Measurements from ENCODE around the gene ZAR1L.
"Not testable (repeated sequence)": the region's sequence is repeated elsewhere in the genome, so short reads cannot be mapped to it uniquely, and the experiment has no call there.

The ZAR1L gene, protein sequence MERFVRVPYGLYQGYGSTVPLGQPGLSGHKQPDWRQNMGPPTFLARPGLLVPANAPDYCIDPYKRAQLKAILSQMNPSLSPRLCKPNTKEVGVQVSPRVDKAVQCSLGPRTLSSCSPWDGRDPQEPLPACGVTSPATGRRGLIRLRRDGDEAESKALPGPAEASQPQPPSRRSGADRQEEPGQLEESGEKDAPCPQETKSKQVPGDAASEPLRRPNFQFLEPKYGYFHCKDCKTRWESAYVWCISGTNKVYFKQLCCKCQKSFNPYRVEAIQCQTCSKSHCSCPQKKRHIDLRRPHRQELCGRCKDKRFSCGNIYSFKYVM

DNA sequence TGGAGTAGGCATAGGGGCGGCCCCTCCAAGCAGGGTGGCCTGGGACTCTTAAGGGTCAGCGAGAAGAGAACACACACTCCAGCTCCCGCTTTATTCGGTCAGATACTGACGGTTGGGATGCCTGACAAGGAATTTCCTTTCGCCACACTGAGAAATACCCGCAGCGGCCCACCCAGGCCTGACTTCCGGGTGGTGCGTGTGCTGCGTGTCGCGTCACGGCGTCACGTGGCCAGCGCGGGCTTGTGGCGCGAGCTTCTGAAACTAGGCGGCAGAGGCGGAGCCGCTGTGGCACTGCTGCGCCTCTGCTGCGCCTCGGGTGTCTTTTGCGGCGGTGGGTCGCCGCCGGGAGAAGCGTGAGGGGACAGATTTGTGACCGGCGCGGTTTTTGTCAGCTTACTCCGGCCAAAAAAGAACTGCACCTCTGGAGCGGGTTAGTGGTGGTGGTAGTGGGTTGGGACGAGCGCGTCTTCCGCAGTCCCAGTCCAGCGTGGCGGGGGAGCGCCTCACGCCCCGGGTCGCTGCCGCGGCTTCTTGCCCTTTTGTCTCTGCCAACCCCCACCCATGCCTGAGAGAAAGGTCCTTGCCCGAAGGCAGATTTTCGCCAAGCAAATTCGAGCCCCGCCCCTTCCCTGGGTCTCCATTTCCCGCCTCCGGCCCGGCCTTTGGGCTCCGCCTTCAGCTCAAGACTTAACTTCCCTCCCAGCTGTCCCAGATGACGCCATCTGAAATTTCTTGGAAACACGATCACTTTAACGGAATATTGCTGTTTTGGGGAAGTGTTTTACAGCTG, at the start of gene ZAR1L, which contains the start of gene BRCA2:
TSS of gene ZAR1L (minus strand) at position 126 of the 790 bp plus-strand sequence. CDS start 3,438 bp downstream, outside the sequence.
TSS of gene BRCA2 (plus strand) at position 271 of the 790 bp plus-strand sequence. CDS start 953 bp downstream, outside the sequence.
- peaks cover 29% of the 10 kb centered on the region for H3K4me1 Mint-ChIP-seq (ENCODE audit: low read depth)
- H3K27ac Mint-ChIP-seq, result peak within 1 kb of the TSS; percentile 100
- H3K27me3 Mint-ChIP-seq (ENCODE audit: low read depth), result no peaks in the 10 kb centered on the region
- peak within 1 kb of the TSS; percentile 96 for H3K4me3 Mint-ChIP-seq
- H3K9me3 Mint-ChIP-seq, result no peaks in the 10 kb centered on the region
- peak; percentile 90 for DNase-seq (ENCODE audit: low spot score)
- H3K36me3 Mint-ChIP-seq (ENCODE audit: low read depth), result peaks cover 18% of the 10 kb centered on the region

DNA sequence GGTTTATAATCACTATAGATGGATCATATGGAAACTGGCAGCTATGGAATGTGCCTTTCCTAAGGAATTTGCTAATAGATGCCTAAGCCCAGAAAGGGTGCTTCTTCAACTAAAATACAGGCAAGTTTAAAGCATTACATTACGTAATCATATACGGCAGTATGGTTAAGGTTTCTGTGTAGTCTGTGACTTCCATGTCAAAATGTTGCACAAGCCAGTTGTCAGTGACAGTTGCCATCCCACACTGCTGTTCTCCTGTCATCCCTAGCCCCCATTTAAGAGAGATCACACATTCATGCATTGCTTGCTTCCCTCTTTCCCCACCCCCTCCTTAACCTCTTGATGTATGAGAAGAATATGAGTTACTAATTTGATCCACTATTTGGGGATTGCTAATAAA, 47.4 kb upstream of the ZAR1L start:
- Mint-ChIP-seq H3K9me3 (no peaks in the 10 kb centered on the region), H3K27me3 (ENCODE audit: low read depth) (no peaks in the 10 kb centered on the region), H3K27ac (no peak overlapping the region), H3K4me1 (ENCODE audit: low read depth) (peaks cover 7% of the 10 kb centered on the region), H3K36me3 (ENCODE audit: low read depth) (peaks cover 37% of the 10 kb centered on the region), H3K4me3 (no peak overlapping the region)
- DNase-seq (ENCODE audit: low spot score), result no peak

DNA sequence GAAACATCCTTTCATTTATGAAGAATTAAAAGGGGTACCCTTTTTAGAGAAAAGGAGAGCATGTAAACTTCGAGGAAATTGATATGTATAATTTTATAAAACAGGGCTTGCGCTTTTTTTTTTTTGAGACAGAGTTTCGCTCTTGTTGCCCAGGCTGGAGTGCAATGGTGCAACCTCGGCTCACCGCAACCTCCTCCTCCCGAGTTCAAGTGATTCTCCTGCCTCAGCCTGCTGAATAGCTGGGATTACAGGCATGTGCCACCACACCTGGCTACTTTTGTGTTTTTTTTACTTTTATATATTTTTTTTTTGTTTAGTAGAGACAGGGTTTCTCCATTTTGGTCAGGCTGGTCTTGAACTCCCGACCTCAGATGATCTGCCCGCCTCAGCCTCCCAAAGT, 40.8 kb upstream of the ZAR1L start:
- not testable (repeated sequence) for H3K4me3 Mint-ChIP-seq; H3K9me3 Mint-ChIP-seq; H3K27me3 Mint-ChIP-seq (ENCODE audit: low read depth); DNase-seq (ENCODE audit: low spot score); H3K27ac Mint-ChIP-seq; H3K4me1 Mint-ChIP-seq (ENCODE audit: low read depth)
- H3K36me3 Mint-ChIP-seq (ENCODE audit: low read depth), result peaks cover 24% of the 10 kb centered on the region

DNA sequence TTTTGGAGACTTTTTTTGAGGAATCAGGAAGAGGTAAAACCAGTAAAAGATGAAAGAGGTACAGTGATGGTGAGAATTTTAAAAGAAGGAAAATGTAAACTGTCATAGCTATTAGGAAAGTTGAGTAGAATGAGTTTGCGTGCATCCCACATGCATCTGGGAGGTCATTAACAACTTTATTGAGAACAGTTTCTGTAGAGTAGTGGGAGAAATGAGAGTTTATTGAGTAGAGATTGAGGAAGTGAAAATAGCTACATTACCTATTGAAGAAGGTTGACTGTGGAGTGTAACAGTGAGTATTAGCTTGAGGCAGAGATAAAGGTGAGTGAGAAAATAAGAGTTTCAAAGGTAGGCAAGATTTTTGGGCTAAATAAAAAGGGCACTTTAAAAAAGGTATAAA, 38.9 kb upstream of the ZAR1L start:
- peaks cover 3% of the 10 kb centered on the region for H3K9me3 Mint-ChIP-seq
- no peak for DNase-seq (ENCODE audit: low spot score)
- no peak overlapping the region for H3K4me3 Mint-ChIP-seq
- H3K36me3 Mint-ChIP-seq (ENCODE audit: low read depth), result peaks cover 30% of the 10 kb centered on the region
- no peaks in the 10 kb centered on the region for H3K27me3 Mint-ChIP-seq (ENCODE audit: low read depth)
- H3K27ac Mint-ChIP-seq, result no peak overlapping the region
- H3K4me1 Mint-ChIP-seq (ENCODE audit: low read depth), result peaks cover 4% of the 10 kb centered on the region

DNA sequence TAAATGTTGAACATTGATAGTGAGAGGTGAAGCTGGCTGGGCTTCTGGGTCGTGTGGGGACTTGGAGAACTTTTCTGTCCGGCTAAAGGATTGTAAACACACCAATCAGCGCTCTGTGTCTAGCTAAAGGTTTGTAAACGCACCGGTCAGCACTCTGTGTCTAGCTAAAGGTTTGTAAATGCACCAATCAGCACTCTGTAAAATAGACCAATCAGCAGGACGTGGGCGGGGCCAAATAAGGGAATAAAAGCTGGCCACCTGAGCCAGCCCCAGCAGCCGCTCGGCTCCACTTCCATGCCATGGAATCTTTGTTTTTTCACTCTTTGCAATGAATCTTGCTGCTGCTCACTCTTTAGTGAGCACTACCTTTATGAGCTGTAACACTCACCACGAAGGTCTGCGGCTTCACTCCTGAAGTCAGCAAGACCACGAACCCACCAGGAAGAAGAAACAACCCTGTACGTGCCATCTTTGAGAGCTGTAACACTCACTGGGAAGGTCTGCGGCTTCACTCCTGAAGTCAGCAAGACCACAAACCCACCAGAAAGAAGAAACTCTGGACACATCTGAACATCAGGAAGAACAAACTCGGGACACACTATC, 35.8 kb upstream of the ZAR1L start:
- Mint-ChIP-seq H3K4me3 (peak overlapping the region; percentile 4), H3K36me3 (ENCODE audit: low read depth) (peaks cover 37% of the 10 kb centered on the region), H3K4me1 (ENCODE audit: low read depth) (peaks cover 20% of the 10 kb centered on the region), H3K27ac (peak overlapping the region; percentile 3)
- DNase-seq (ENCODE audit: low spot score); H3K9me3 Mint-ChIP-seq; H3K27me3 Mint-ChIP-seq (ENCODE audit: low read depth): not testable (repeated sequence)

DNA sequence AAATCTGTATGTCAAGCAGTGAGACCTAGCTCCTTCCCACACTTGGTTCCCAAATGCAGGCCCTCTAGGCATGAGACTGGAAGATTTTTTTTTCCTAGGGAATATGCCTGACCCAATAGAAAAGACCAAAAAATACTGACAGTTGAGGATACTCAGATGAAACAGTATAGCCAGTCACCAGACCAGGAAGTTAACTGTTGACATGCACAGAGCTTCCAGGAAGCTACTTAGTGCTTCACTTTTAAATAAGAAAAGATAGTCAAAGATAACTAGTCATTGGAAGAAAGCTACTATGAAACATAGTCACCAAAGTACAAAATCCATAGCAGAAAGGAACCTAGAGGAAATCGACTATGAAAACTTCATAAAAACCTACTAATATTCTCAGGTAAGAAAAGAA, 32.5 kb upstream of the ZAR1L start:
- Mint-ChIP-seq H3K9me3 (peaks cover 8% of the 10 kb centered on the region), H3K4me3 (peak overlapping the region; percentile 13), H3K4me1 (ENCODE audit: low read depth) (peaks cover 25% of the 10 kb centered on the region), H3K27me3 (ENCODE audit: low read depth) (no peaks in the 10 kb centered on the region), H3K27ac (peak overlapping the region; percentile 68), H3K36me3 (ENCODE audit: low read depth) (peaks cover 38% of the 10 kb centered on the region)
- no peak for DNase-seq (ENCODE audit: low spot score)

DNA sequence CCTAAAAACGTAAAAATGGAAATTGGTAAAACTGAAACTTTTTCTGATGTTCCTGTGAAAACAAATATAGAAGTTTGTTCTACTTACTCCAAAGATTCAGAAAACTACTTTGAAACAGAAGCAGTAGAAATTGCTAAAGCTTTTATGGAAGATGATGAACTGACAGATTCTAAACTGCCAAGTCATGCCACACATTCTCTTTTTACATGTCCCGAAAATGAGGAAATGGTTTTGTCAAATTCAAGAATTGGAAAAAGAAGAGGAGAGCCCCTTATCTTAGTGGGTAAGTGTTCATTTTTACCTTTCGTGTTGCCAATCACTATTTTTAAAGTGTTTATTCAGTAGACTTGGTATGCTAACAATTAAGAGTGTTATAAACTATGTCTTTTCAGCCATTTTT, 25.8 kb upstream of the ZAR1L start:
- Mint-ChIP-seq H3K27me3 (ENCODE audit: low read depth) (no peaks in the 10 kb centered on the region), H3K4me3 (no peak overlapping the region), H3K9me3 (peaks cover 48% of the 10 kb centered on the region), H3K36me3 (ENCODE audit: low read depth) (peaks cover 49% of the 10 kb centered on the region), H3K27ac (no peak overlapping the region), H3K4me1 (ENCODE audit: low read depth) (peaks cover 6% of the 10 kb centered on the region)
- no peak for DNase-seq (ENCODE audit: low spot score)

DNA sequence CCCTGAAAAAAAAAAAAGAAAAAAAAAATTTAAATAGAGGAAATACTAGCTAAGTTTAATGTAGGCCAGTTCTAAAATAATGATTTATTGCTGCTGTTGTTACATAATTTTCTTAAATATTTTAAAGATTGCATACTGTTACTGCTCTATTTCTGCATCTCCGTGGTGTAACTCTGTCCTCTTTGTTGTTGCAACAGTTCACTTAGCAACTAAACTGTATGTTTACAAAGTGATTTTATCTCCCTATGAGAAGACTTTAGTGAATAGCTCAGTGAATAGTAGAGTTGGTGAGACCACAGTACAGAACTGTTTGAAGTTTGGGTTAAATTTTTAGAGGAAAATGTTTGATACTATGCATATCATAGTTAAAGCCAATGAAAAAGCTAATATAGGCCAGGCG, 19.5 kb upstream of the ZAR1L start:
- peaks cover 88% of the 10 kb centered on the region for H3K36me3 Mint-ChIP-seq (ENCODE audit: low read depth)

DNA sequence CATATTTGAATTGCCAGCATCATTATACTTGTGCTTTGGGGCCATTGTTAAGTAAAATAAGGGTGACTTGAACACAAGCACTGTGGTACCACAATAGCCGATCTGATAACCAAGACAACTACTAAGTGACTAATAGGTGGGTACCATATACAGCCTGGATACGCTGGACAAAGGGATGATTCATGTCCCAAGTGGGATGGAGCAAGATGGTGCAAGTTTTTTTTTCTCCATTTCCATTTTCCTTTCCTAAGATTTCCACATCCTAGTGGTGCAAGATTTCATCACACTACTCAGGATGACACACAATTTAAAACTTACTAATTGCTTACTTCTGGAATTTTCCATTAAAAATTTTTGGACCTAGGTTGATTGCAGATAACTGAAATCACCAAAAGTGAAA, 15.3 kb upstream of the ZAR1L start:
- Mint-ChIP-seq H3K4me3 (no peak overlapping the region), H3K27me3 (ENCODE audit: low read depth) (no peaks in the 10 kb centered on the region), H3K4me1 (ENCODE audit: low read depth) (peaks cover 5% of the 10 kb centered on the region), H3K36me3 (ENCODE audit: low read depth) (peaks cover 59% of the 10 kb centered on the region), H3K9me3 (peaks cover 12% of the 10 kb centered on the region), H3K27ac (no peak overlapping the region)
- no peak for DNase-seq (ENCODE audit: low spot score)

More for the DNA sequence above, 19.5 kb upstream of the ZAR1L start:
- H3K4me3 Mint-ChIP-seq, result no peak overlapping the region
- H3K27me3 Mint-ChIP-seq (ENCODE audit: low read depth), result no peaks in the 10 kb centered on the region
- H3K9me3 Mint-ChIP-seq, result peaks cover 44% of the 10 kb centered on the region
- peaks cover 5% of the 10 kb centered on the region for H3K4me1 Mint-ChIP-seq (ENCODE audit: low read depth)
- H3K27ac Mint-ChIP-seq, result no peak overlapping the region
- DNase-seq (ENCODE audit: low spot score), result no peak

DNA sequence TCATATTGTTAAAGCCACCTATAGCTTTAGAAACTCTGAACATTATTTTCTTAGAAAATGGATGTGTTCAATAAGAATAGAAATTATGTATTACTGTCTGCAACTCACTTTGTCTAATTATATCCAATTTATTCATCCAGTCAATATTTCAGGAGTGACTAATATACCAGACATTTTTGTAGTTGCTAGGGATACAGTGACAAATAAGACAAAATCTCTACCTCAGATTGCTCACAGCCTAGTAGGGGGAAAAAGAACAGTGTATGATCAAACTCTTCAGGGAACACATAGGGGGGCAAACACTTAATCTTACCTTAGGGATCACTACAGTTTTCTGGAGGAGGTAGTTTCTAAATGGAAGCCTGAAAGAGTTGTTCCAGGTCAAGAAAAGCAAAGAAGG, 8.7 kb upstream of the ZAR1L start:
- Mint-ChIP-seq H3K36me3 (ENCODE audit: low read depth) (peaks cover 53% of the 10 kb centered on the region), H3K4me3 (no peak overlapping the region), H3K27ac (no peak overlapping the region), H3K4me1 (ENCODE audit: low read depth) (peaks cover 22% of the 10 kb centered on the region), H3K27me3 (ENCODE audit: low read depth) (no peaks in the 10 kb centered on the region), H3K9me3 (no peaks in the 10 kb centered on the region)
- no peak for DNase-seq (ENCODE audit: low spot score)

DNA sequence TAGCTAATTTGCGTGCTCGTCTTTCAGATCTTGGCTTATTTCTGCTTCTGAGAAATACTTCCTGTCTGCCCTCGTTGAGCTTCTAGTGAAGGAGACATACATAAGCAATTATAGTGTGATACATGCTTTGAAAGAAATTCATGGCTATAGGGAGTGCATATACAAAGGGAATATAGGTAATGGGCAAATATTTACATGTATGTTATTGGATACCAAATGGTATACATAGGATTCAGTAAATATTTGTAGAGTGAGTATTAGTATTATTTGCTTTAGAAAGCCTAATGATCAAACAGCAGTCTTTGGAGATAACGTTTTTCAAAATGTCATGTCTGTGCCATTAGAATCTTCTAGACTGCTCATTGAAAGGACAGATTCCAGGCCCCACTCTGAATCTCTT, 5.4 kb upstream of the ZAR1L start:
- no peaks in the 10 kb centered on the region for H3K9me3 Mint-ChIP-seq
- no peak for DNase-seq (ENCODE audit: low spot score)
- H3K36me3 Mint-ChIP-seq (ENCODE audit: low read depth), result peaks cover 45% of the 10 kb centered on the region
- no peak overlapping the region for H3K4me3 Mint-ChIP-seq
- H3K4me1 Mint-ChIP-seq (ENCODE audit: low read depth), result peaks cover 28% of the 10 kb centered on the region
- no peaks in the 10 kb centered on the region for H3K27me3 Mint-ChIP-seq (ENCODE audit: low read depth)
- no peak overlapping the region for H3K27ac Mint-ChIP-seq

DNA sequence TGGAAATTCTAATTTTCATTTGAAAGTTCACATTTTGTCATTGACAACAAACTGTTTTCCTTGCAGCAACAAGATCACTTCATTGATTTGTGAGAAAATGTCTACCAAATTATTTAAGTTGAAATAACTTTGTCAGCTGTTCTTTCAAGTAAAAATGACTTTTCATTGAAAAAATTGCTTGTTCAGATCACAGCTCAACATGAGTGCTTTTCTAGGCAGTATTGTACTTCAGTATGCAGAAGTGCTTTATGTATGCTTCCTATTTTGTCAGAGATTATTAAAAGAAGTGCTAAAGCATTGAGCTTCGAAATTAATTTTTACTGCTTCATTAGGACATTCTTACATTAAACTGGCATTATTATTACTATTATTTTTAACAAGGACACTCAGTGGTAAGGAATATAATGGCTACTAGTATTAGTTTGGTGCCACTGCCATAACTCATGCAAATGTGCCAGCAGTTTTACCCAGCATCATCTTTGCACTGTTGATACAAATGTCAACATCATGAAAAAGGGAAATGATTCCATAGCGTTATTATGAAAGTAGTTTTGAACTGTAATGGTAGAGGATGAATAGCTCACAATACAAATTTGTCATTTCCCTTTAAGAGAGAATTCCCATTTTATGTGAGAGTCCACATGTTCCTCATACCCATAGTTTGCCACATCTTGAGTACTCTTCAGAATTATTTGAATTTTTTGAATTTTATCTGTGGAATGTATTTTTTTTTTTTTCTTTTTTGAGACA, 2.7 kb upstream of the ZAR1L start:
- Mint-ChIP-seq H3K4me1 (ENCODE audit: low read depth) (peaks cover 31% of the 10 kb centered on the region), H3K9me3 (no peaks in the 10 kb centered on the region), H3K27me3 (ENCODE audit: low read depth) (no peaks in the 10 kb centered on the region), H3K27ac (no peak overlapping the region), H3K36me3 (ENCODE audit: low read depth) (peaks cover 37% of the 10 kb centered on the region), H3K4me3 (peak overlapping the region; percentile 96)
- no peak for DNase-seq (ENCODE audit: low spot score)

DNA sequence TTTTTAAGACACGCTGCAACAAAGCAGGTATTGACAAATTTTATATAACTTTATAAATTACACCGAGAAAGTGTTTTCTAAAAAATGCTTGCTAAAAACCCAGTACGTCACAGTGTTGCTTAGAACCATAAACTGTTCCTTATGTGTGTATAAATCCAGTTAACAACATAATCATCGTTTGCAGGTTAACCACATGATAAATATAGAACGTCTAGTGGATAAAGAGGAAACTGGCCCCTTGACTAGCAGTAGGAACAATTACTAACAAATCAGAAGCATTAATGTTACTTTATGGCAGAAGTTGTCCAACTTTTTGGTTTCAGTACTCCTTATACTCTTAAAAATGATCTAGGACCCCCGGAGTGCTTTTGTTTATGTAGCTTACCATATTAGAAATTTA, 1.3 kb upstream of the ZAR1L start:
- H3K4me3 Mint-ChIP-seq, result peak overlapping the region; percentile 96
- no peak for DNase-seq (ENCODE audit: low spot score)
- no peaks in the 10 kb centered on the region for H3K9me3 Mint-ChIP-seq
- peaks cover 27% of the 10 kb centered on the region for H3K36me3 Mint-ChIP-seq (ENCODE audit: low read depth)
- peaks cover 33% of the 10 kb centered on the region for H3K4me1 Mint-ChIP-seq (ENCODE audit: low read depth)
- peak overlapping the region; percentile 100 for H3K27ac Mint-ChIP-seq
- no peaks in the 10 kb centered on the region for H3K27me3 Mint-ChIP-seq (ENCODE audit: low read depth)
